ACHN (cell line): Measurements from ENCODE around the gene NTMT1.
"Not testable (repeated sequence)": the region's sequence is repeated elsewhere in the genome, so short reads cannot be mapped to it uniquely, and the experiment has no call there.

Experiments
- DNase-seq: peaks from one replicate; pipeline ENCODE4 v3.0.0-alpha.2; 2015
- in situ Hi-C: cut with HindIII; loops from 2 replicates; pipeline ENCODE4 v1.10.0; 2017; ENCODE audit warnings: low sequenced_read_pairs, low pct_ligation_motif_present, low pct_unique_long_range_greater_than_20kb

Gene NTMT1

DNA sequence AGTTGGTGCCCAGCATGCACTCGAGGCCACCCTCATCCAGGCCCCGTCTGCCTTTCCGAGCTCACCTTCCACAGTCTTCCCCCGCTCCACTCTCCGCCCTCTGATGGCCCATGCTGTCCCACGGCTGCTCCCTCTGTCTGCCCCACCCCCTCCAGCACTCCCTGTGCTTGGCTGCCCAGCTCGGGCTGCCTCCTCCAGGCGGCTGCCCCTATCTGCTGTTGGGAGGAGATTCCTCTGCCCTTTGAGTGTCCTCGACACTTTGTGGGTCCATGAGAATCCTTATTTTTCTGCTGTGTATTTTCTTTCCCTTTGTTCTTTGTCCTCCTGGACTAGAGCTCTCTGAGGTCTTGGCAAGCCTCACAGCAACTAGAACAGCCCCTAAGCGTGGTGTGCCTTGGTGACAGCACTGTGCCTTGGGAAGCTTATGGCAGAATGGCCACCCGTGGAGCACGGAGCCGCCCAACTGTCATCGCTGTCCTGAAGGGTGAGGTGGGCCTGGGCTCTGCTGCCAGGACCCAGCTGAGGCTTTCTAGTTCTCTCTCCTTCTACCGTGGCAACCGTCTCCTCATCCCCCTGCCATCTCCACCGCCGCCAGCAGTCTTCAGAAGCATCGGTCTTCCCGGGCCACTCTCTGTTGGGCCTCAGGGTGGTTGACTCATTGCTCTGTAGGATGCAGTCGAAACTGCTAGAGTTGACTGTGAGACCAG lies 5.2 kb downstream of the NTMT1 start:
- in situ Hi-C loops, result no loop called here
- DNase-seq, result no peak

DNA sequence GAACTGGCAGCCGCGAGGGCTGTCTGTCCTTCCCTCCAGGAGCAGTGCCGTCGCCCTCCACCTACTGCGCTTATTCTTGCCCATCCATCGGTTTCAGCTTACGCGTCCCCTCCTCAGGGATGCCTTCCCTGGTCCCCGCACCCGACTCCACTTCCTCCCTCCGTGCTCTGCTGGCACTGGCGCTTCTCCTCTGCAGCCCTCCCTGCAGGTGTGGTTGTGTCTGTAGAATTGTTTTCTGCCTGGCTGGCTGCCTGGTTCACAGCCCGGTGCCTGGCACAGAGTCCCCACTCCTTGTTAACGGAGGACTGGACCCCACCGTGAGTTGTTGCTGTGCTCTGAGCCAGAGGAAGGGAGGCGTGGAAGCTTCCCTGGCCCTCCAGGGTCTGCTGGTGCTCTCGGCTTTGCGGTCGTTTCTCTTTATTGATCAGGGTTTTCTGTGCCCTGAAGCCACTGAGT lies 5.7 kb downstream of the NTMT1 start:
- in situ Hi-C loops, result no loop called here
- no peak for DNase-seq

GRCh38 chr9:129632460-129632859 lies 6.5 kb downstream of the NTMT1 start:
- DNase-seq, result peak; percentile 18
- in situ Hi-C loops, result no loop called here

GRCh38 chr9:129633207-129633606 lies 7.2 kb downstream of the NTMT1 start:
- in situ Hi-C loops, result no loop called here
- DNase-seq, result no peak

GRCh38 chr9:129633848-129634247 lies 7.9 kb downstream of the NTMT1 start:
- in situ Hi-C loops, result no loop called here
- DNase-seq, result no peak

DNA sequence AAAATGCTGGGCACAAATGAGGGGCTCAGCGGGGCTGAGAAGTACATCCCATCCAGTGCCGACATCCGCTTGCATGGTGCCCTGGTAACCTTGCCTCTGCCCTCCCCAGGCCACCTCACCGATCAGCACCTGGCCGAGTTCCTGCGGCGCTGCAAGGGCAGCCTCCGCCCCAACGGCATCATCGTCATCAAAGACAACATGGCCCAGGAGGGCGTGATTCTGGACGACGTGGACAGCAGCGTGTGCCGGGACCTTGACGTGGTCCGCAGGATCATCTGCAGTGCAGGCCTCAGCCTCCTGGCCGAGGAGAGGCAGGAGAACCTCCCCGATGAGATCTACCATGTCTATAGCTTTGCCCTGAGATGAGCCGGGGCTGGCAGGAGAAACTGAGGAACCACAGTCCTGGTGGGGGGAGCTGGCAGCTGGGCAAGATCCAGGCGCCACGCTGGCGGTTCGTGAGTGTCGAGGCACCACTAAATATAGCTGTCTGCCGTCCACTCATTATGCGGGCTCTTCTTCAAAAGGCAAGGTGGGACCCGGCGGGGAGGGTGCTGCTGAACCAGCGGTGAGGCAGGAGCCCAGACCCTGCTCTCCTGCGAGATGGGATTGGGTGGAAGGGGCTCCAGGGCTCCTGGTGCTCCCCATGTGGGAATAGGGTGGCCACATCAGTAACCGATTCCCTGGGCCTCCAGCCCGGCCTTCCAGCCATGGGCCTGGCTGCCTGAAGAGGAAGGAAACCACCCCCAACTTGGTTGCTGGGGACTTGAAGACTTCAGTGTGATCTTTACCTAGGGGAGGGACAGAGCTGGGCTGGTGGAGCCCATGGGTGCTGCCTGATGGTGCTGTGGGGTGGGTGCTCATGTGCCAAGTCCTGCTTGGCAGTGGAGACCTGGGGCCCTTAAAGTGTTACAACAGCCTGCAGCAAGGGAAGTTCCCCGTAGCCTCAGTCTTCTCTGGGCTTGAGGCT lies 9.4 kb downstream of the NTMT1 start:
- no peak for DNase-seq
- in situ Hi-C loops, result no loop called here

GRCh38 chr9:129636343-129636742 lies 10.4 kb downstream of the NTMT1 start:
- DNase-seq, in situ Hi-C loops: not testable (repeated sequence)

GRCh38 chr9:129637102-129637501 lies 11.1 kb downstream of the NTMT1 start:
- in situ Hi-C loops, result no loop called here

GRCh38 chr9:129637673-129638439 lies 11.9 kb downstream of the NTMT1 start:
- in situ Hi-C loops, result no loop called here
- no peak for DNase-seq

More at GRCh38 chr9:129637102-129637501, 11.1 kb downstream of the NTMT1 start:
- DNase-seq, result no peak

DNA sequence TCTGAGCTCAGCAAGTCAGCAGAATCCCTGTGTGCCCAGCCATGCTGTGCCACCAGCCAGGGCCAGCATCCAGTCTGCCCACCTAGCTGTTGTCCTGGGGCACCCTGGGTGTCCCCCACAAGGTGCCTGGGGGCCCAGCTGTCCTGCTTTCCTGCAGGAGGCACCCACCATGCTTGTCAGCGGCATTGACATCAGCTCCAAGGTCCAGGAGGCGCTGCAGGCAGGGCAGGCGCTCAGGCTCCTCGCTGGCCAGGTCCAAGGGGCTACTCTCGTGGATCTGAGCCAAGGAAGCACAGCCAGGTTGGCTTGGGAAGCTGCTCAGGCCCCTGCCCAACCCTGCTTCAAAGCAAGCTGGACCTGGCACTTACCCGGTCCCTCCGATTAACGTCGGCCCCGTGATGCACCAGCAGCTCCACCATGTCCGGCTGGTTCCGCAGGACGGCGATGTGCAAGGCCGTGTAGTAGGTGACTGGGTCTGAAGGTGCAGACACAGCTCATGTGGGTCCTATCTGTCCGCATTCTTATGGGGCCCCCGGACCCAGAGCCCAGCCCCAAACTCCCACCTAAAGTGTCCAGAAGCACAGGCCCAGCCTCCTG lies 13.2 kb downstream of the NTMT1 start:
- no peak for DNase-seq
- in situ Hi-C loops, result no loop called here

- in situ Hi-C loops, result no loop called here
- no peak for DNase-seq
These were observed 13.8 kb downstream of the NTMT1 start for GRCh38 chr9:129639756-129640085.

GRCh38 chr9:129640086-129640870 lies 14.3 kb downstream of the NTMT1 start:
- no peak for DNase-seq
- in situ Hi-C loops, result no loop called here

GRCh38 chr9:129640871-129641749 lies 15.1 kb downstream of the NTMT1 start:
- in situ Hi-C loops, result no loop called here

GRCh38 chr9:129641750-129642585 lies 16.0 kb downstream of the NTMT1 start, which contains the start of gene ASB6:
Gene ASB6 (minus strand): TSS chr9:129642151. CDS start chr9:129641999, 152 bp downstream.
- in situ Hi-C loops, result no loop called here
- peak; percentile 91 for DNase-seq

More at GRCh38 chr9:129640871-129641749, 15.1 kb downstream of the NTMT1 start:
- no peak for DNase-seq

GRCh38 chr9:129643706-129644105 lies 17.7 kb downstream of the NTMT1 start:
- in situ Hi-C loops, result no loop called here

GRCh38 chr9:129644365-129644764 lies 18.4 kb downstream of the NTMT1 start:
- in situ Hi-C loops, result no loop called here
- DNase-seq, result no peak

More at GRCh38 chr9:129643706-129644105, 17.7 kb downstream of the NTMT1 start:
- DNase-seq, result no peak
